HG02763 (cell line): Measurements from ENCODE around the gene LYRM1.

Experiments used
- ATAC-seq: cut with Tn5 transposase; IDR thresholded peaks from one replicate; pipeline ENCODE4 v1.9.1; 2021; ENCODE audit warnings: mild to moderate bottlenecking, moderate library complexity; ENCODE audit not compliant: unreplicated experiment

LYRM1 gene

DNA sequence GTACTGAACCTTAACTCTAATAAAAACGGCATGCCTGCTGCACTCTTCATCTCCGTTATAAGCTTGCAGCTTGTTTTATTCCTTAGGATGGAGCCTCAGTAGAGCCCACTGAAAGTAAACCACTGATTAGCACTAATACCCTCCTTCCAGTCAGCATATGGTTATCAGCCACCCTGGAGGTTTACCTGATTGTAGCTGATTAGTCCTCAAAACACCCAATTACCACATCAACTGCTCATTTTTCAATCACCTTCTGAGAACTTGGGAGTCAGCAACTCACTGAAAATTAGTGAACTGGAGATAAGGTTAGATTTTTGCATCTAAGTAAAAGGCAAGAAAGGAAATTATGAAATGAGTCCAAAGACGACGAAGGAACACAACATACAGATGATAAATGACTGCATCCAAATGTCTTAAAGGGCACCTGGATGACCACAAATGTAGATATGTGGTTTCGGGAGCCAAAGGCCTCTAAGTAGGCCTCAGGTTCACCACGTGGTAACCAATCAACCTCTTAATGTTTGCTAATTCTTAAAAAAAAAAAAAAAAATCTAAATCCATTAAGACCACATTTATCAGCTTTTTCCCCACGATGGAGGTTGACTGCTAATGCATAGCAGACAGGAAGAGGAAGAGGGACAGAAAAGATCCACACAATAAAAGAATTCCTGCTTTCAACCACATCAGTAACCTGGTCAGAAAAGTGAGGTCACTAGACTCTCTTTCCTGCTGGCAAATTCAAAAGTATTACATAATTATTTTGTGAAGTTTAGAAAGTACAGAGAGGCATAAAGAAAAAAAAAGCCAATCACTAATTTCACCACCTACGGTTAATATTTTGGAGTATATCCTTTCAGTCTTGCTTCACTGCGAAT, 28.4 kb upstream of the LYRM1 start:
- ATAC-seq = no peak

DNA sequence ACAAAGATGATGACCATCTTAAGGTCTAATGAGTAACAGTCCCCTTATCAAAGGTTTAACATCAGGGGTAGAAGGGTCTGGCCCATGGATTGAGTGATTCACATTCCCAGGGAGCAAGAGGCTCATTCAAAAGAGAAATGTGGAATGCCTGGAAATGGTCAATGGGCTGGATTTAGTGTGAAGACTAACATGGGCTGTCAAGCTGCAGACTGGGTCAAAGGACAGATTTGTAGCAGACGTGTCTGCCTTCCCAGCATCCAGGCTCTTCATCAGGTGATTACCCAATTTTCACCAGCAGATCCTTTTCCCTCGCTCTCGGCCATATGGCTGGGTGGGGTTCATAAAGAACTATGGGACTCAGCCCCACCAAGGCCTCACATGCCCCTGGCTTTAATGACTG, 27.2 kb upstream of the LYRM1 start:
- ATAC-seq = no peak

DNA sequence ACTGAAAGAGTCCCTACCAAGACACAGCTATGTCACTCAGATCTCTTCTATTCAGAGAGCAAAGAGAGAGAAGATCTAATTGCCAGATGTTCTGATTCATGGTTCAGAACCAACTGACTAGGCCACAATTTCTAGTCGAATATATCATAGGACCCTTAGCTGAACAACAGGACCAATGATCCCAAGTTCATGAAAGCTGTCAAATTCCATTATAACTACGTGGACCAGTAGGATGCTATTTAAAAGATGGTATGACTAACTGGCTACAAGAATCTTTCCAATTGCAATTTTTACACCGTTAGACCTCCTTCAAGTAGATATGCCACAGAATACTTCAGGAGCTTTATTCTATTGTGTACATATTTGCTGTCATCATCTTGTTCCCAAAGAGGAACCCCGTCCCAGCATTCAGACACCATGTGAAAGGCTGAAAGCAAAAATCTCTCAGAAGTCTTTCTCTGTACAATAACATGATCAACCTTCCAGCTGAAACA, 26.4 kb upstream of the LYRM1 start:
- no peak for ATAC-seq

DNA sequence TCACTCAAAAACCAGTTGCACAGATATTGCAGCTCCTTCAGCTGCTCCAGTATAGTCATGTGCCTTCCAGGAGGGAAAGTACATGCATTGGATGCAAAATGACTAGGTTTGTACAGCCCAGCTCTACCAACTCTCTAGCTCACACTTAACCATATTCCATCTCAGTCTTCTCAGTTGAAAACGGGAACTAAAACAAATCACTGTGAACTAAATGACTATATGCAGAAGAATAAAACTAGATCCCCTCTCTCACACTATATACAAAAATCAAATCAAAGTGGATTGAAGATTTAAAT, 25.3 kb upstream of the LYRM1 start:
- no peak for ATAC-seq

DNA sequence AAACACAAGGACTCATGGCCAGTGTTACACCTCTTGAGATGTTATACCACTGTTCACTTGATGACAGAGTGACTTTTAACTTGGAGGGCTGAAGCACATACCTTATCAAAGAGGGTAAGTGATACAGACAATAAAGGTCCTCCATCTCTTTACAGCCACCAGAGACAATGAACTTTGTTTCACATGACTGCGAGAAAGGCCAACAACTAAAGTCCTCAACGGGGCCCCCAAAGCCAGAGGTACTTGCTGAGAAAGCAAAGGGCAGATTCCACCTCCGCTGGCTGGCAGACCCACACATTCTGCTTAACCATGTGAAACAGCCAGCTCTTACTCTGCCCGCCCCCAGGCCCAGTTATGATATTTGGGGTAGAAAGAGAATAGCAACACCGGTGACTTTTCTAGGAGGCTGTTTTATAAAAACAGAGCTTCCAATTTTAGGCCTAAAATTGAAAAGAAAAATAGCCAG, 21.9 kb upstream of the LYRM1 start:
- ATAC-seq = no peak

DNA sequence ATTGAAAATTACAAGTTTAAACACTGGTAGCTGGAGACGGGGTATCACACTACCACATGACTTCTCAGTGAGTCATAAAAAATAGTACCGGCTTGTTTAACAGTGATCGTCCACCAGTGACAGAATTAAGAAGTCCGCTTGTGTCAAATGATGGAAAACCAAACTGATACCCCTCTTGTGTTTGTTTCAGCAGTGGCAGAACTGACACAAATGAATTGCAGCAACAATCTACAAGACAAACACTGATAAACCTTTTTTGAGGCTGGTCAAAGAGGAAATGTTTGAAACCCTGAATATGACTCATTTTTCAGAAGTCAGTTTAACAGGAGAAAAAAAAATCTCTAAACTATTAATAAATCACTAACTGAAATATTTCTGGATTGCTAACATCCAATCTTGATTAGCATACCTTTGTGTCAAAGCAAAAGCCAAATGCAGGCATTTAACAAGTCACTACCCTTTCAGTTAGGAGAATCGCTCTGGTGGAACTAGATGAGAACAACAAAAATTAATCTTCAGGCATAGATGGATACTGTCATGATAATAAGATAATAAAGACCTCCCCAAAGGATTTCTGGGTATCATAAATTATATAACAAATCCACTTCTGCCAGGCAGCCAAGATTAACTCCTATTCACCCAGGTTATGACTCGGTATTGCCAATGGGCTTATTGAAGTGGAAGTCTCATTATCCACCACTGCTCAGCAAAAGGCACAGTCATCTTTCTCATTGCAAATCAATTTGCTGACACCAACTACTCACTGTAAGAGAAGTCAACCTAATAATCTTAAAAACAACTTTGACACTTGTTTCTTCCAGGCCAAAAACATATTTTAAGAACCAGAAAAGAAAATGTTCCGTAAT, 21.2 kb upstream of the LYRM1 start:
- ATAC-seq = no peak

DNA sequence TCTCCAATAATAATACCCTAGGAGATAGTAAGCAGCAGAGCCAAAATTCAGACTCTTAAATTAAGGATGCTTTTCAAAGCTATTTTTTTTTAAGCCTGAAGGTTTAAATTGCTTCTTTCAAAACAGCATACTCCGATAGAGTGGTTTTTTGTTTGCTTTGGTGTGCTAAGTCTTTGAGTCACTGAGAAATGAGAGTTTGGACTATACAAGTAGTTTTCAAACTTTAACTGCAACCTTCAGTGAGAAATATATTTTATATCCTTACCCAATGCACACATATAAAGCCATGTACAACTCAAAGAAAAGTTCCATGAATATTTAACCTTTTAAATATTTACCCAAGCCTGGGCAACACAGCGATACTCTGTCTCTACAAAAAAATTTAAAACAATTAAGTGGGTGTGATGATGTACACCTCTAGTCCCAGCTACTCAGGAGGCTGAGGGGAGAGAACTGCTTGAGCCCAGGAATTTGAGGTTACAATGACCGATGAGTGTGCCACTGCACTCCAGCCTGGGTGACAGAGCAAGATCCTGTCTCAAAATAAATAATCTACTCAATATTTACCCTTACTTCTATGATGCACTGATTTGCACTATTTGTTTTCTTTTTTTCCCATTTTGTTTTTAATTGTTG, 19.6 kb upstream of the LYRM1 start:
- no peak for ATAC-seq

DNA sequence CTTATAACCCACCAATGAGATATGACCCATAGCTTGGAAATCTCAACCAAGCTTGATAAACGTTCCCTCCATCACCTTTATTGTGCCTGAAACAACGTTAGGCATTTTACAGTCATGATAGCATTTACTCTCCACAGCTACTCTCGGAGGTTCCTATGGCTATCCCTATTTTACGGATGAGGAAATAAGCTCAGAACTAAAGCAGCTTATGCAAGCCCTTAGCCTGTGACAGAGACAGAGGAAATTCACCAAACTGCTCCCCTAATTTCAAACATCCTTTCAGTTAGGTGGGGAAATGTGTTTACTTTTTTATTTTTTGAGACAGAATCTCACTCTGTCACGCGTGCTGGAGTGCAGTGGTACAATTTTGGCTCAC, 19.1 kb upstream of the LYRM1 start:
- ATAC-seq = no peak

DNA sequence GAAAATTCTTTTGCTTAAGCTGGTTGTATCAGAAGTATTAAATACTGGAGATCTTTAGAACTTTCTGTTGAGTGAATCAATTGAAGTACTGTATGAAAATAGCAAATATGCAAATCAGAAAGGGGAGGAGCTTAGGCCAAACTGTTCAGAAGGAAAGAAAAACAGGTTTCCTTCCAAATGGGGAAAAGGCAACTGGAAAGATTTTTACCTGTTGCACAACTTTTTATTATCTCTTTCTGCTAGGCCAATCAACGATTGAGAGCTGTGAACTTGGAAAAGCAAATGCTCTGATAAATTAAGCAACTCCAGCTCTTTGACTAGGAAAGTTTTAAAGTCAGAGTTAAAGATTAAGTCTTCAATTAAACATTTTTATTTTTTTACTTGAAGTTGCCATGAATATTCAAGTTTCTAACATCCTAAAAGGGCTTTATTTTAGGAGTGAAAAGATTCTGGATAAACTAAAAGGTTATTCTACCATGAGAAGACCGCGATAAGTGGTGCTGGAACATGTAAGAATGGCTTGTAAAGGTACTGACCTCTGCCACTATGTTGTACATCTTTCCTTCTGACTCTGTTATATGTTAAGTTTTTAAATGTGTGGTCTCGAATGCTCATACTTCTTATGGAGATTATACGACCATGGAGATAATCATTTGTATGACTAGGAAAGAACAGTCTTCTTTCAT, 16.9 kb upstream of the LYRM1 start:
- no peak for ATAC-seq

DNA sequence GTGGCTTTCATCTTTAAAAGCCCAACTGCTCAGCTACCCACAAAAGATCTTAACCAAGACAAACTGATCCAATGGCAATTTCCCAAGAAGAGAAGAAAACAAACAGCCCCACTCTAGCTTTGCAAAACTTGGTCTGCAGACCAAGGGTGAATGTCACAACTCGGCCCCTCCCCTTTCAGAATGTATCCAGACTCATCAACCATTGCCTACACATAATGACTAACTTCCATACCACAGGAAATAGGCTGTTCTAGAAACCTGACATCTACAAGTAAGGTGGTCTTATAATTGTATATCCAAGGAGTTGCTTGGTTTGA, 16.4 kb upstream of the LYRM1 start:
- no peak for ATAC-seq

DNA sequence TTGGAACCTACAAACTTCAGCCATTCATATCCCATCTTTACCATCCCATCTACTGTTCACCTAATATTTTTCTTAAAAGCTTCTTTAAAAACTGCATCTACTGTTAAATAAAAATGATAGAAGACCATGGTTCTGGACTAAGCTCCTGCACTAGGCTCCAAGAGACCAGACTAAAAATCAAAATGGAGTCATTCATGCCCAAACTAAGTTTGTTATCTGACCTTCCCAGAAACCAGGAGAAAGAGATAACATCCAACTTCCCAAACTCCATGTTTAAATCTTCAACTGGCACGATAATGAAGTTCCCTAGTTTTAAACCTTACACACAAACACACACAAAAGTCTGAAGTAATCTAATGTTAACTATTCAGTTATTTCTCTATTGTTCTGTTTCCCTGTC, 14.3 kb upstream of the LYRM1 start:
- no peak for ATAC-seq

DNA sequence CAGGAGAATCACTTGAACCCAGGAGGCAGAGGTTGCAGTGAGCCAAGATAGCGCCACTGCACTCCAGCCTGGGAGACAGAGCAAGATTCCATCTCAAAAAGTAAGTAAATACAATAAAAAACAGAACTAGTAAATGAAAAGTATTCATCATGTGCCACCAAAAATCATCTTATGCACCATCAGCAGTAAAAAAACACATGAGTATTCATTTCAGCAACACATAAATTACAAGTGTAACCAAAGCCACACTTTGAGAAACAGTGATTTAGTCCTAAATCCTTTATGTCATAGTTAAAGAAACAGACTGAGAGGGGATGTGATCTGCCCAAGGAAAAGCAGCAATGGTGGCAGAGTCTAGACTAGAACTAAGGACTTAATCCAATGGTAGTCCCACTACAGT, 13.4 kb upstream of the LYRM1 start:
- no peak for ATAC-seq

DNA sequence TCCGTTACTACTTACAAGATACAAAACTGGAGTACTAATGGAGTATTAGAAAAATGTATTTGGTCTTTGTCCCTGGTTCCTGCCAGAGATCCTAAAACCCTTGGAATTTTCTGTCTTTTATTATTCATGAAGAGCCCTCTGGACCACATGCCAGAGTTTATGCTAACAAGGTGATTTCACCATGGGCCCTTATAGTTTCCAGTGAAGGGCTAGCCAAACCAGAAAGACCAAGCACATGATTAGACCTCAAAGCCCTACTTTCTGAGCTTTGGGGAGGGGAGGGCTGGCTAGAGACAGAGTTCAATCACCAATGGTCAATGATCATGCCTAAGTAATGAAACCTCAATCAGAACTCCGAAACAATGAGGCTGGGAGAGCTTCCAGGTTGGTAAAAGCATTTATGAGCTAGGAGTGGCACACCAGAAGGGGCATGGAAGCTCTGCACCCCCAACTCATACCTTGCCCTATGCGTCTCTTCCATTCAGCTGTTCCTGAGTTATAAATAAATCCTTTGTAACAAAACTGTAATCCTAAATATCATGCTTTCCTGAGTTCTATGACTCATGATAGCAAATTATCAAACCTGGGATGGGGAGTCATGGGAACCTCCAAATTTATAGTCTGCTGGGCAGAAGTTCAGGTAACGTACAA, 10.8 kb upstream of the LYRM1 start:
- ATAC-seq = no peak

DNA sequence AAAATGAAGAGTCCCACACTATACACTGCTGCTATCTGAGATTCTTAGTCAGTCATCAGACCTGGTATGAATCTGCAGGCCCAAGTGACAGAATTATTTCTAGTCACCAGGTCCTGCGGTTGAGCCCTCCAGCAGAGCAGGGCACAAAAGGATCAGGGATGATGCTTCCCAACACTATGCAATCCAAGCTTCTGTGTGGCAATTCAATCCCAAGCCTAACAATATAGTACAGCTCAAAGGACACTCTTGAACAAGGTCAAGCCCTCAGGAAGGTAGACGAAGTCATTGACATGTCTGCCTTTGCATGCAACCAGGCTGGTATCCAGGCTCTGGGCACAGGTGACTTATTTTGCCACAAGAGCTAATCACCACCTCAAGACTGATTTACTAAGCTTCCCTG, 6.2 kb upstream of the LYRM1 start:
- no peak for ATAC-seq

DNA sequence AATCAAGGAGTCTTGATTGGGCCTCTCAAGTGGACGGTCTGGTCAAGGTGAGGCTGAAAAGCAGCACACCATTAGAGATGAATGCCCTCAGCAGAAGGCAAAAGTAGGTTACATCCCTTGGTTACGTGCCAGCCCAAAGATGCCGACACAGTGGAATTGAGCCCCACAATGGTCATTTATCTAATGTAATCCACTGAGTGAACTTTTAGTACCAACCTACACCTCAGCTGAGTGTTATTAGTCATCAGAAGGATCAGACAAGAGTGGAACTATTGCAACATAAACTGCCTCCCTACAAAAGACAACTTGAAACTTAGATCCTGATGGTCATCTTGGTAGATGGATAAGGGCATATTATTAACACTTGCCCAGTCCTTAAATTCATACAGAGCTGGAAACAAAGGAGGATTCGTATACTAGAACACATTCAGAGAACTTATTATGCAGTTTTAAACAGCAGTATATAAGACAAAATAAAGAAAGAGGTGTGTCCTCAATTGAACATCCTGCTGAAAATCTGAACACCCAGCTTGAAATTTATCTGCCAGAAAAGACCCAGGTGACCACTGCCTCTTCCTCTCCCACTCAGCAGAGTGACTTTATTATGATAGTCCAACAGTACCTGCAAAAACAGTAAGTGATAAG, 3.2 kb upstream of the LYRM1 start:
- ATAC-seq = no peak

DNA sequence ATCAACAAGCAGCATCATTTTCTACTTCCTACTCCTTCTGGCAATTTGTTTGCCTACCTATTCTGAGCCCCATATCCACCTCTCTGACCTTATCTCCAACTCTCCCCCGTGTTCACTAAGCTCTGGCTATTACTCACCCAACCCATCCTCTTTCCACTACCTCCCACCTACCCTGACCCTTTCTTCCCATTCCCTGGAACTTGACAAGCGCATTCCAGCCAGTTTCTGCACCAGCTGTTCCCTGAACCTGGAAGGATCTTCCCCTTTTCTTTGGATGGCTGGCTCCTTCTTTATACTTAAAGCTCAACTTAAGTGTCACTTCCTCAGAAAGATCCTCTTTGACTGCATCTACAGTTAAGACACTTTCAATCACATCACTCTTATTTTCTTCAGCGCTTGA, 2.6 kb upstream of the LYRM1 start:
- no peak for ATAC-seq

DNA sequence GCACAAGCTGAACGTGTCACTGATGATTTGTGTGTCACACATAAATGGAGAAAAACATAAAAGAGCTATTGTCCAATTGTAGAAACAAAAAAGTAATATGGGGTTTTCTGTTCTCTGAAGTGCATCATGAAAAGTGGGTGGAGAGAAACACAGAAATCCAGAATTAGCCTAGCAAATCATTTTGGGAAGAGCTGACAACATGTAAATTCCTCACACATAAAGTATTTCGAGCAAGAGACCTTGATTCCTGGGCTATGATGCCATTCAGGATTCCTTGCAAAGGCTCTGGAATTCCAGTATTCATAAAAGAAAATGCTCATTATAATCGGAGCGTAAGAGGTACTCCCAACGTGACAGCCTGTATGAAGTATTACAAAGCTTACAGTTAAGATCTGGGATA, 1.5 kb upstream of the LYRM1 start:
- no peak for ATAC-seq

DNA sequence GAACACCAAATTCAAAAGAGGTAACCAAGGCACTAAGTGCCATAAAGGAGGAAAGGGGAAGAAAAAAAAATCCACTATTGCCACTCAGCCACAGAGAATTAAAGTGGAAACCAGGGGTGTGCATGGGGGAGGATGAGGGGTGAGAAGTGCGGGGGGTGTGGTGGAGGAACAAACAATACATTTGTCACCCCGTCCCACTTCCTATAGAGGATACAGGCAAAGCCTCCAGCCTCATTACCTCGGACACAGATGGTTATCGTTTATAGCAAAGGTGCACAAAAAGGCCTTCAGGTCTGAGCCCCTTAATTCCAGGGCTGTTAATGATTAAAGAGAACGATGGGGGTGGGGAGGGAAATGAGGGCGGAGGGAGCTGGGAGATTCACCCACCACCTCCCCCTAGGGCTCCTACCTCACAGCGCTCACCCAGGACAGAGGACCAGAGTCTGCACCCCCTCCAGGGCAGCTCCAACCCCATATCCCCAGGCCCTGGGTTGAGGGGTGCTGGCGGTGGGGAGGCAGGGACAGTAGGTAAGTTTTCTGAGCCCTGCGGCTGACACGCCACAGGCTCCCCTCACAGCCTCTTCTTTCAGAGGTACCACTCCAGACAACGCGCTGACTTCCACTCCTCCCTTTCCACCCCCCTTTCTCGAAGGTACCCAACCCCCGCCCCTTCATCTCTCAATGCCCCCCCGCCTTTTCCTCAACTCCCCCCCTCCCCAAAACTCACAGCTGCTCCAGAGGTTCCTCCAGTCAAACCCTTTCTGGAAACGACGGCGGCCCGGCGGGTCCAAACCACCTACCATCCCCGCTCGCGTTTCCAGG, 883 bp upstream of the LYRM1 start:
- ATAC-seq = no peak

DNA sequence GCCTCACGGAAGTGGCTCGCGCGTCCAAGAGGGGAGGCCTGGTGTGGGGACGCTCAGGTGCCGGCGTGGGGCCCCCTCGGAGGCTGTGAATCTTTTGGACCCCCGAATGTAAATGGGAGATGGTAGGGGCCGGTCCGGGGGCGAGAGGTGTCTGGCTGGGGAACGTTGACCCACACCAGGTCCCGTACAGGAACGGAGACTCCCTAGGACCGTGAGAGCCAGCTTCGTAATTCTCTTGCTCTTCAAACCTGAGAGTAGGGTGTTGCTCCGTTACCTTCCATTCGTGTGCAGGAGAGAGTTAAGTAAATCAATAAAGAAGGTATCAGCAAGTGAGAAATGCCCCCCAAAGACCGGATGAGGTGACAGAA, 481 bp downstream of the LYRM1 start:
- no peak for ATAC-seq
